Spleen (tissue), 11 donors: ENCODE results near the gene E2F3. TPM values are rescaled to one million over a fixed set of nuclear protein-coding genes. Genes with fewer than 3 reads are reported as not detected.

ENCODE experiments used
- DNase-seq: peaks from one replicate; pipeline ENCODE4 v3.0.0-alpha.2; 2020
- H3K27ac ChIP-seq, 8 donors: fragments of 200-600 bp; sonication (generic) in 7 of 8; 1 replicate in 4 of 8; 2 replicates in 4 of 8; pipeline versions ENCODE4 v1.5.0 to v1.8.0; 2016 to 2021; ENCODE audit warnings: inconsistent platforms in 4 of 8, mild to moderate bottlenecking in 4 of 8, moderate library complexity in 1 of 8
- H3K27me3 ChIP-seq, 7 donors: fragments of 200-600 bp; sonication (generic) in 6 of 7; replicated peaks in 1 of 7; 1 replicate in 4 of 7; 2 replicates in 3 of 7; pipeline versions ENCODE4 v1.5.0 to v1.8.0; 2016 to 2021; ENCODE audit warnings: inconsistent platforms in 3 of 7, mild to moderate bottlenecking in 1 of 7
- H3K36me3 ChIP-seq, 6 donors: fragments of 200-600 bp; sonication (generic) in 5 of 6; 1 replicate in 4 of 6; 2 replicates in 2 of 6; pipeline versions ENCODE4 v1.5.0 to v1.8.0; 2016 to 2021; ENCODE audit warnings: inconsistent platforms in 2 of 6
- H3K4me1 ChIP-seq, 6 donors: fragments of 200-600 bp; sonication (generic) in 5 of 6; 1 replicate in 3 of 6; 2 replicates in 3 of 6; pipeline versions ENCODE4 v1.5.0 to v1.8.0; 2016 to 2021; ENCODE audit warnings: inconsistent platforms in 3 of 6
- H3K4me3 ChIP-seq, 8 donors: fragments of 200-600 bp; sonication (generic) in 7 of 8; 1 replicate in 4 of 8; 2 replicates in 4 of 8; pipeline versions ENCODE4 v1.5.0 to v1.8.0; 2016 to 2021; ENCODE audit warnings: inconsistent platforms in 4 of 8, mild to moderate bottlenecking in 4 of 8, moderate library complexity in 2 of 8
- H3K9me3 ChIP-seq, 8 donors: fragments of 200-600 bp; sonication (generic) in 7 of 8; 1 replicate in 4 of 8; 2 replicates in 4 of 8; pipeline versions ENCODE4 v1.5.0 to v1.8.0; 2016 to 2021; ENCODE audit warnings: inconsistent platforms in 4 of 8
- CTCF ChIP-seq, 11 experiments: fragments of 200-600 bp in 7 of 11; fragments of 450-650 bp in 4 of 11; sonication (generic) in 4 of 11; IDR thresholded peaks in 8 of 11; conservative IDR thresholded peaks in 3 of 11; 1 replicate in 7 of 11; 2 replicates in 4 of 11; pipeline versions ENCODE4 v1.4.0 to v1.8.0; 2016 to 2021; ENCODE audit warnings: antibody characterized with exemption in 11 of 11, inconsistent platforms in 4 of 11, mild to moderate bottlenecking in 1 of 11
- POLR2A ChIP-seq, 3 donors: fragments of 450-650 bp; IDR thresholded peaks; one replicate each; pipeline ENCODE4 v1.5.1; 2017; ENCODE audit warnings: antibody characterized with exemption in 3 of 3, mild to moderate bottlenecking in 1 of 3
- POLR2AphosphoS5 ChIP-seq, 3 donors: sonication (generic); formaldehyde crosslinking; IDR thresholded peaks; one replicate each; pipeline ENCODE4 v1.5.1; 2017; ENCODE audit warnings: antibody characterized with exemption in 3 of 3
- WGBS, 5 donors: extraction: QIAGEN DNeasy Blood & Tissue Kit in 3 of 5; methylation state at CpG; one replicate each; pipeline versions ENCODE4 v1.1.5 to v1.1.7; 2013 to 2018; 5-methylcytosine and 5-hydroxymethylcytosine counted together
- intact Hi-C: fragments of 100-400 bp; cut with DNase I; formaldehyde crosslinking; loops from one replicate; pipeline ENCODE4 v1.15.0; 2023; ENCODE audit warnings: low total_unique reads
- polyA plus RNA-seq, 3 donors: library from polyadenylated mRNA; stranded (reverse); fragments of 200-250 nt; gene quantifications; one replicate each; pipeline ENCODE4 v1.2.1, GENCODE V29; 2013
- total RNA-seq, 7 donors: library from RNA; depleted of rRNA in 3 of 7; stranded (reverse); fragments of >200 nt in 3 of 7; fragmentation: NEBNext Ultra II Directional in 4 of 7; extraction: Animal tissue kit (Norgen Biotek cat#: 25700) in 4 of 7; gene quantifications; one replicate each; pipeline versions ENCODE4 v1.1.0 to v1.2.1, GENCODE V29; 2016 to 2021
- donor health status: healthy with polysubstance abuse.
- donor health status: DM: no; HTN: no; CAD: no; lungs with moderate emphysema.
- donor health status: DM: no; HTN: no; CAD: no.
- donor health status: Bipolar disorder and iron deficiency.
- donor health status: healthy.
- donor health status: DM: no; HTN: no; CAD: no.
- donor health status: DM: yes; HTN: yes; CAD: no.

The E2F3 gene
- total and polyA plus RNA-seq, 10 donors, result 5.8 to 22.9 (median 14.8) TPM

GRCh38 chr6:20538131-20538662 lies 136.5 kb downstream of the E2F3 start:
- no peak for TF ChIP-seq POLR2A (IDR thresholded peaks at IDR 0.05)
- TF ChIP-seq POLR2AphosphoS5 (IDR thresholded peaks at IDR 0.05), result no peak
- TF ChIP-seq CTCF (IDR thresholded peaks at IDR 0.05 in 8 of 11, conservative IDR thresholded peaks at IDR 0.05 in 3 of 11), result no peak
- intact Hi-C loops, result no loop called here
- Histone ChIP-seq H3K36me3 (peaks cover 0 to 64% (median 9%) of the 10 kb centered on the region in 6 donors), H3K27ac (no peak overlapping the region), H3K4me1 (peaks cover 7 to 82% (median 45%) of the 10 kb centered on the region in 6 donors), H3K27me3 (no peaks in the 10 kb centered on the region), H3K9me3 (no peaks in the 10 kb centered on the region), H3K4me3 (no peak overlapping the region)
- DNase-seq, result no peak
- WGBS, 5 donors, result 53 to 100% (median 93%) methylated on average over 1 of the region's 1 CpG

GRCh38 chr6:20538907-20539306 lies 137.2 kb downstream of the E2F3 start:
- TF ChIP-seq POLR2A (IDR thresholded peaks at IDR 0.05) (no peak), POLR2AphosphoS5 (IDR thresholded peaks at IDR 0.05) (no peak), CTCF (IDR thresholded peaks at IDR 0.05 in 8 of 11, conservative IDR thresholded peaks at IDR 0.05 in 3 of 11) (no peak)
- H3K36me3 ChIP-seq, result peaks cover 0 to 64% (median 9%) of the 10 kb centered on the region in 6 donors
- H3K4me3 ChIP-seq, result no peak overlapping the region
- no peaks in the 10 kb centered on the region for H3K27me3 ChIP-seq
- 87 to 98% (median 90%) methylated on average over 4 of the region's 4 CpGs for WGBS, 5 donors
- intact Hi-C loops, result no loop called here
- H3K4me1 ChIP-seq, result peaks cover 7 to 79% (median 41%) of the 10 kb centered on the region in 6 donors
- H3K9me3 ChIP-seq, result no peaks in the 10 kb centered on the region
- no peak overlapping the region for H3K27ac ChIP-seq
- no peak for DNase-seq

- TF ChIP-seq POLR2A (IDR thresholded peaks at IDR 0.05) (no peak), CTCF (IDR thresholded peaks at IDR 0.05 in 8 of 11, conservative IDR thresholded peaks at IDR 0.05 in 3 of 11) (no peak), POLR2AphosphoS5 (IDR thresholded peaks at IDR 0.05) (no peak)
- no peaks in the 10 kb centered on the region for H3K27me3 ChIP-seq
- WGBS, 5 donors, result 70 to 100% (median 97%) methylated on average over 2 of the region's 2 CpGs
- intact Hi-C loops, result no loop called here
- peaks cover 7 to 77% (median 38%) of the 10 kb centered on the region in 6 donors for H3K4me1 ChIP-seq
- H3K4me3 ChIP-seq, result no peak overlapping the region
- DNase-seq, result no peak
- no peaks in the 10 kb centered on the region for H3K9me3 ChIP-seq
- peaks cover 0 to 64% (median 9%) of the 10 kb centered on the region in 6 donors for H3K36me3 ChIP-seq
- no peak overlapping the region for H3K27ac ChIP-seq
Observed at GRCh38 chr6:20539387-20539786, 137.7 kb downstream of the E2F3 start.

- H3K9me3 ChIP-seq, result no peaks in the 10 kb centered on the region
- no peak overlapping the region for H3K4me3 ChIP-seq
- peaks cover 0 to 76% (median 13%) of the 10 kb centered on the region in 6 donors for H3K36me3 ChIP-seq
- 69 to 93% (median 79%) methylated on average over 5 of the region's 5 CpGs for WGBS, 5 donors
- no peak for DNase-seq
- H3K27me3 ChIP-seq, result no peaks in the 10 kb centered on the region
- no peak for TF ChIP-seq POLR2AphosphoS5 (IDR thresholded peaks at IDR 0.05)
- TF ChIP-seq POLR2A (IDR thresholded peaks at IDR 0.05), result no peak
- TF ChIP-seq CTCF (IDR thresholded peaks at IDR 0.05 in 8 of 11, conservative IDR thresholded peaks at IDR 0.05 in 3 of 11), result no peak
- no peak overlapping the region for H3K27ac ChIP-seq
- H3K4me1 ChIP-seq, result peaks cover 0 to 65% (median 28%) of the 10 kb centered on the region in 6 donors
- intact Hi-C loops, result no loop called here
Observed at GRCh38 chr6:20540683-20541082, 139.0 kb downstream of the E2F3 start.
